GM12865 (cell line): ENCODE measurements around the gene TAS2R38.

Experiments used
- DNase-seq: peaks from one replicate; pipeline ENCODE4 v3.0.0; 2010; ENCODE audit warnings: low read depth
- H3K4me3 ChIP-seq: 2 replicates; pipeline ENCODE4 v1.5.1; 2011; ENCODE audit warnings: mild to moderate bottlenecking, low read depth, low read length, control low read depth
- CTCF ChIP-seq: IDR thresholded peaks from 2 replicates; pipeline ENCODE4 v1.5.1; 2011; ENCODE audit warnings: low read length, control low read depth, low read depth, inconsistent platforms; ENCODE audit not compliant: insufficient read depth; ENCODE audit errors: missing control alignments

Gene TAS2R38

GRCh38 chr7:141950806-141951205, 22.8 kb downstream of the TAS2R38 start:
- DNase-seq: no peak

GRCh38 chr7:141949911-141950310, 23.7 kb downstream of the TAS2R38 start:
- H3K4me3 ChIP-seq: no peak overlapping the region

More at GRCh38 chr7:141950806-141951205, 22.8 kb downstream of the TAS2R38 start:
- no peak for TF ChIP-seq CTCF
- no peak overlapping the region for H3K4me3 ChIP-seq

GRCh38 chr7:141949451-141949850, 24.1 kb downstream of the TAS2R38 start:
- TF ChIP-seq CTCF: no peak
- H3K4me3 ChIP-seq: no peak overlapping the region
- no peak for DNase-seq

More at GRCh38 chr7:141949911-141950310, 23.7 kb downstream of the TAS2R38 start:
- no peak for TF ChIP-seq CTCF
- no peak for DNase-seq

- TF ChIP-seq CTCF: no peak
- no peak overlapping the region for H3K4me3 ChIP-seq
- no peak for DNase-seq
Observed at GRCh38 chr7:141949021-141949420, 24.6 kb downstream of the TAS2R38 start.

GRCh38 chr7:141946796-141947195, 26.8 kb downstream of the TAS2R38 start, which contains the start of gene CLEC5A:
TSS of gene CLEC5A (minus strand) at chr7:141946974. CDS start at chr7:141946292, 682 bp downstream.
- no peak within 1 kb of the TSS for H3K4me3 ChIP-seq
- DNase-seq: no peak
- no peak for TF ChIP-seq CTCF

GRCh38 chr7:141945356-141945755, 28.2 kb downstream of the TAS2R38 start:
- DNase-seq: no peak
- no peak for TF ChIP-seq CTCF
- H3K4me3 ChIP-seq: no peak overlapping the region

- H3K4me3 ChIP-seq: no peak overlapping the region
- TF ChIP-seq CTCF: no peak
- DNase-seq: no peak
Observed at GRCh38 chr7:141944811-141945210, 28.8 kb downstream of the TAS2R38 start.
